Uterine smooth muscle cell (primary cell): ENCODE data around the gene ADAM19. TPM values are rescaled to one million over a fixed set of nuclear protein-coding genes. Genes with fewer than 3 reads are reported as not detected.

ENCODE experiments used
- total RNA-seq: library from RNA; depleted of rRNA; stranded (reverse); fragments of >200 nt; gene quantifications from 2 replicates; pipeline ENCODE4 v1.2.3, GENCODE V29; 2014

Gene ADAM19, protein sequence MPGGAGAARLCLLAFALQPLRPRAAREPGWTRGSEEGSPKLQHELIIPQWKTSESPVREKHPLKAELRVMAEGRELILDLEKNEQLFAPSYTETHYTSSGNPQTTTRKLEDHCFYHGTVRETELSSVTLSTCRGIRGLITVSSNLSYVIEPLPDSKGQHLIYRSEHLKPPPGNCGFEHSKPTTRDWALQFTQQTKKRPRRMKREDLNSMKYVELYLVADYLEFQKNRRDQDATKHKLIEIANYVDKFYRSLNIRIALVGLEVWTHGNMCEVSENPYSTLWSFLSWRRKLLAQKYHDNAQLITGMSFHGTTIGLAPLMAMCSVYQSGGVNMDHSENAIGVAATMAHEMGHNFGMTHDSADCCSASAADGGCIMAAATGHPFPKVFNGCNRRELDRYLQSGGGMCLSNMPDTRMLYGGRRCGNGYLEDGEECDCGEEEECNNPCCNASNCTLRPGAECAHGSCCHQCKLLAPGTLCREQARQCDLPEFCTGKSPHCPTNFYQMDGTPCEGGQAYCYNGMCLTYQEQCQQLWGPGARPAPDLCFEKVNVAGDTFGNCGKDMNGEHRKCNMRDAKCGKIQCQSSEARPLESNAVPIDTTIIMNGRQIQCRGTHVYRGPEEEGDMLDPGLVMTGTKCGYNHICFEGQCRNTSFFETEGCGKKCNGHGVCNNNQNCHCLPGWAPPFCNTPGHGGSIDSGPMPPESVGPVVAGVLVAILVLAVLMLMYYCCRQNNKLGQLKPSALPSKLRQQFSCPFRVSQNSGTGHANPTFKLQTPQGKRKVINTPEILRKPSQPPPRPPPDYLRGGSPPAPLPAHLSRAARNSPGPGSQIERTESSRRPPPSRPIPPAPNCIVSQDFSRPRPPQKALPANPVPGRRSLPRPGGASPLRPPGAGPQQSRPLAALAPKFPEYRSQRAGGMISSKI
- 49.9 and 71.4 TPM in 2 replicates for total RNA-seq

GRCh38 chr5:157575381-157576020 lies at the start of gene ADAM19:
ADAM19 (minus strand) TSS chr5:157575775; CDS start chr5:157575696, 79 bp downstream.

GRCh38 chr5:157459715-157460599 lies 115.6 kb downstream of the ADAM19 start, which contains the start of gene NIPAL4:
NIPAL4 (plus strand) TSS chr5:157460213; CDS start chr5:157460321, 108 bp downstream.

Other genes starting within 250 kb of the ADAM19 start
- 0.33 and 0.87 TPM in 2 replicates for gene NIPAL4, start 115.6 kb downstream of the ADAM19 start, total RNA-seq
- gene SOX30, start 76.7 kb upstream of the ADAM19 start, total RNA-seq = 0.12 TPM in 1 of 2 replicates, not detected in the other
- gene C5orf52, start 95.8 kb upstream of the ADAM19 start, total RNA-seq = not detected in 2 replicates
- 26.3 and 32.0 TPM in 2 replicates for gene THG1L, start 155.6 kb upstream of the ADAM19 start, total RNA-seq
- gene LSM11, start 167.9 kb upstream of the ADAM19 start, total RNA-seq = 5.7 and 6.6 TPM in 2 replicates